ENCODE measurements around the gene FREY1. TPM values are rescaled to one million over a fixed set of nuclear protein-coding genes. Genes with fewer than 3 reads are reported as not detected.

The FREY1 gene
- total RNA-seq, 4 donors from 2014 or later, result 0.91 to 2.3 TPM; not detected in 2

DNA sequence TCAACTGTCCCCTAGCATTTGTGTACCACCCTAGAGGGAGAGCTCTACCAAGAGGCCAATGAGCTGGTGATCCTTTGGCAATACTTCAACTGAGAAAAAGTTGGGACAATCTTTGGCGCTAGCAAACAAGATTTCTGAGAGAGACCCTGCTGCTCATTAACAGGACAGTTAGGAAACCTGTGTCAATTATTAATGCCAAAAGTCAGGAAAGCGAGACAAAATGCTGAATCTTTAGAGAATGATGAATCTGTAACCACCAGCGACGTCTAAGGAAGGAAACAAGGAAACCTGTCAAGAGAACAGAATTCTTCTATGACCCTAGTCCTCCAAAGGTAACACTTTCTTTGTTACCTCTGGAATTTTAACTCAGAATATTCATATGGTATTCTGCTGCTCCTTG lies 35.3 kb upstream of the FREY1 start:
- H3K4me3 ChIP-seq (ENCODE audit: low read depth, poor library complexity, severe bottlenecking), result no peak overlapping the region
- intact Hi-C loops (cut with DNase I; ENCODE audit: low total_unique reads), result no loop called here
- 93% methylated on average over 4 of the region's 4 CpGs for WGBS, 2 donors
- TF ChIP-seq, protein P1, sequence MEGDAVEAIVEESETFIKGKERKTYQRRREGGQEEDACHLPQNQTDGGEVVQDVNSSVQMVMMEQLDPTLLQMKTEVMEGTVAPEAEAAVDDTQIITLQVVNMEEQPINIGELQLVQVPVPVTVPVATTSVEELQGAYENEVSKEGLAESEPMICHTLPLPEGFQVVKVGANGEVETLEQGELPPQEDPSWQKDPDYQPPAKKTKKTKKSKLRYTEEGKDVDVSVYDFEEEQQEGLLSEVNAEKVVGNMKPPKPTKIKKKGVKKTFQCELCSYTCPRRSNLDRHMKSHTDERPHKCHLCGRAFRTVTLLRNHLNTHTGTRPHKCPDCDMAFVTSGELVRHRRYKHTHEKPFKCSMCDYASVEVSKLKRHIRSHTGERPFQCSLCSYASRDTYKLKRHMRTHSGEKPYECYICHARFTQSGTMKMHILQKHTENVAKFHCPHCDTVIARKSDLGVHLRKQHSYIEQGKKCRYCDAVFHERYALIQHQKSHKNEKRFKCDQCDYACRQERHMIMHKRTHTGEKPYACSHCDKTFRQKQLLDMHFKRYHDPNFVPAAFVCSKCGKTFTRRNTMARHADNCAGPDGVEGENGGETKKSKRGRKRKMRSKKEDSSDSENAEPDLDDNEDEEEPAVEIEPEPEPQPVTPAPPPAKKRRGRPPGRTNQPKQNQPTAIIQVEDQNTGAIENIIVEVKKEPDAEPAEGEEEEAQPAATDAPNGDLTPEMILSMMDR (IDR thresholded peaks at IDR 0.05), result no peak
- TF ChIP-seq POLR2A (IDR thresholded peaks at IDR 0.05), result no peak
- no peak for DNase-seq (ENCODE audit: low spot score in 2 of 2)

- intact Hi-C loops (cut with DNase I; ENCODE audit: low total_unique reads), result no loop called here
- DNase-seq (ENCODE audit: low spot score in 2 of 2), result no peak
- 91 to 97% methylated on average over 4 of the region's 4 CpGs for WGBS, 2 donors
- H3K4me3 ChIP-seq (ENCODE audit: low read depth, poor library complexity, severe bottlenecking), result no peak overlapping the region
- TF ChIP-seq, protein P1 (IDR thresholded peaks at IDR 0.05), result no peak
- TF ChIP-seq POLR2A (IDR thresholded peaks at IDR 0.05), result no peak
These were observed 34.2 kb upstream of the FREY1 start for GRCh38 chr11:45941285-45941684.

- intact Hi-C loops (cut with DNase I; ENCODE audit: low total_unique reads), result no loop called here
- TF ChIP-seq POLR2A (IDR thresholded peaks at IDR 0.05), result no peak
- TF ChIP-seq, protein P1 (IDR thresholded peaks at IDR 0.05), result no peak
- no peak overlapping the region for H3K4me3 ChIP-seq (ENCODE audit: low read depth, poor library complexity, severe bottlenecking)
- 77 to 85% methylated on average over 2 of the region's 2 CpGs for WGBS, 2 donors
- no peak for DNase-seq (ENCODE audit: low spot score in 2 of 2)
These were observed 32.8 kb upstream of the FREY1 start for GRCh38 chr11:45939836-45940235.

DNA sequence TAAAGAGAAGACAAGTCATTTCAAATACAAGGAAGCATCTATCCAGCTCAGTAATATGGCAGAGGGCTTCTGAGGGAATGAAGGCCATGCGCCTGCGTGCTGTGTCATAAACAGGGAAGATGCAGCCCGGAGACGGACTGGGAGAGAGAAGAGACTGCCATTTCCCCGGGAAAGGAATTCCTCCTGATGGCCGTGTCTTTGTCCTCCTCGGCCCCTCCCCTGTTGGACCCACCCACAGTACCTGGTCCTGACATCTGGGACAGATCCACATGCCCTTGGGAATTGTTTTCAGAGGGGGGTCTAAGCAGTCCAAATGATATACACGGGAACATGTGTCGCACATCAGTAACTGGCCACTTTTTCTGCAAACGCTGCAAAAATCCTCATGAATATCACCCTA lies 30.8 kb upstream of the FREY1 start:
- intact Hi-C loops (cut with DNase I; ENCODE audit: low total_unique reads), result no loop called here
- no peak for DNase-seq (ENCODE audit: low spot score in 2 of 2)
- 83 to 89% methylated on average over 10 of the region's 10 CpGs for WGBS, 2 donors
- H3K4me3 ChIP-seq (ENCODE audit: low read depth, poor library complexity, severe bottlenecking), result no peak overlapping the region
- no peak for TF ChIP-seq POLR2A (IDR thresholded peaks at IDR 0.05)
- TF ChIP-seq, protein P1 (IDR thresholded peaks at IDR 0.05), result no peak

- intact Hi-C loops (cut with DNase I; ENCODE audit: low total_unique reads), result no loop called here
- TF ChIP-seq POLR2A (IDR thresholded peaks at IDR 0.05), result no peak
- TF ChIP-seq, protein P1 (IDR thresholded peaks at IDR 0.05), result no peak
- 76 to 83% methylated on average over 4 of the region's 4 CpGs for WGBS, 2 donors
- H3K4me3 ChIP-seq (ENCODE audit: low read depth, poor library complexity, severe bottlenecking), result no peak overlapping the region
- no peak for DNase-seq (ENCODE audit: low spot score in 2 of 2)
These were observed 29.5 kb upstream of the FREY1 start for GRCh38 chr11:45936511-45937054.
